ENCODE measurements around the gene RUNDC3A. TPM values are rescaled to one million over a fixed set of nuclear protein-coding genes. Genes with fewer than 3 reads are reported as not detected.

RUNDC3A gene
- polyA plus RNA-seq, 3 donors = 2.7 to 3.0 (median 2.8) TPM

DNA sequence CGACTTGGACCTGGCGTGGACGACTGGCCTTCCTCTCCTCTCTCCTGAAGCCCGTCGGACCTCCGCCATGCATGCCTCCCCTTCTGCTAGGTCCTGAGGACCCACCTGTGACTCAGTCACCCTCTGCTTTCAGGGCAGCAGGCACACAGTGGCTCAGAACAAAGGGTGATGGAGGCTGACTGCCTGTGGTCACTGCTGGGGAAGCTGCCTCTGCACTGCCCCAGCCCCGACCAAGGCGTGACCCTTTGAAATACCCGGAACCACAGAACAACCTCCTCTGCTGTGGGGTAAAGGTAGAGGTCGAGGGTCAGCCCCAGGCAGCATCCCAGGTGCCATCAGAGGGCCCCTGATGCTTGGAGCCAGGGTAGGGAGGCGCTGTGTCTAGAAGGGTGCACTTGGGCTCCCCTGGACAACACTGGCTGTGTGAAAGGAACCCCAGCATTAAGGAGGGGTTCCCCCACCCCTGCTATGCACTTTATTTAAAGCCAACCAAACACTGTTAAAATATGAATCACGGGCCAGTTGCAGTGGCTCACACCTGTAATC lies 27.9 kb upstream of the RUNDC3A start:
- DNase-seq (ENCODE audit: extremely low read depth in 1 of 11, low read depth in 9 of 11, low spot score in 4 of 11) = no peak

DNA sequence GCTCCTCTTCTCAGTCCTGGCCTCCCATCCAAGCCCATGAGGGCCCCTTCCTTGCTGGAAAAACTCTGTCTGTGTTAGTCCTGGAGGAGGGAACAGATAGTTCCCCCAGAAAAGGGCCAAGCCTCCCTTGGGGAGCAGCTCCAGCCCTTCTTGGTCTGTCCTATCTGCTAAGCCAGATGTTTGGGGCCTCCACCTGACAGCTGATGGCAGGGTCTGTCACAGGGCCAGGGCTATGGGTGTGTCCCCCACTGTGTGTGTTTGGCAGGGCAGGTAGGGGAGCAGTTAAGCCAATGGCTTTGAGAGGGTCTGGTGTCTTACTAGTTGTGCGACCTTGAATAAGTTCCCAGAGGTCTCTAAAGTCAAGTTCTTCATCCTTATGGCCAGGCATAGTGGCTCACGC lies 26.8 kb upstream of the RUNDC3A start:
- no peak for DNase-seq (ENCODE audit: extremely low read depth in 1 of 11, low read depth in 9 of 11, low spot score in 4 of 11)

DNA sequence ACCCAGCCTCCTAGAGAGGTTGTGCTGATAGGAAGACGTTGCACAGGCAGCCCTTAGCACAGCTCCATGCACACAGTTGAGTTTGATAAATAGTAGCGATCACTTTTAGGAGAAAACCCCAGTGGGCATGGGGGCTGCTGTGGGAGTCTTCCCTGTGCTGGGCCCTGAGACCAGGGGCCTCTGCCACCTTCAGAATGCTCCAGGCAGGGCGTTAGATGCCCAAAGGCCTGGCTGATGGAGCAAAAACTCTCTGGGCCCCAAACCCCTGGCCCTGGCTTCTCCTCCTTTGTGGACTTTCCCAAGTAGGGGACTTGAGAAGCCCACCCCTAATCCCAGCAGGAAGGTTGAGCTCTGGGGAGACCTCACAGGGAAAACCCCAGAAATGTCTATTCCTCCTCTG lies 26.1 kb upstream of the RUNDC3A start:
- DNase-seq (ENCODE audit: extremely low read depth in 1 of 11, low read depth in 9 of 11, low spot score in 4 of 11) = no peak

DNA sequence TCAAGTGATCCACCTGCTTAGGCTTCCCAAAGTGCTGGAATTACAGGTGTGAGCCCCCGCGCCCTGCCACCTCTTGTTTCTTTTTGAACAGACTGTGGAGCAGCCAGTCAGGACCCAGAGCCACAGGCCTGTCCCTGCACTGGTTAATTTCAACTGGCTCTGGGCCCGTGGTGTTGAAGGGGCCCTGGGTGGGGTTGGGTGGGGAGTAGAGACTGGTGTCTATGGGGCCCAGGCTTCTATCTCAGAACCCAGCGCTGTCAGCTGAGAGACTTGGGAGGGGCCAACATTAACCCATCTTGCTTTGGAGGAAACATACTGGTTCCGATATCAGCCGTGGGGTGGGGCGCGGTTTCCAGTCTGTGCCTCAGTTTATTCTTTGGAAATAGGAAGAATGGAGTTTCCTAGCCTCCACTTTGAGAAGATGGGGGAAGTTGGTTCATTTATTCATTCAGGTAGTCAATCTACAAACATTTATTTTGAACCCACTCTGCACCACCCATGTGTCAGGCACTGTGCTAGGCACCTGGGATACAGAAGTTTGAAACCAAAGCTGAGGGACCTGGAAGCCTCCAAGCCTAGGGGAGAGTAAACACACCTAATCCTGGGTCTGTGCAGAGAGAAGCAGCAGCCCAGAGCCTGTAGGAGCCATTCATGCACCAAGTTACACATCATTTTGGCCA lies 24.9 kb upstream of the RUNDC3A start:
- DNase-seq (ENCODE audit: extremely low read depth in 1 of 11, low read depth in 9 of 11, low spot score in 4 of 11) = no peak

DNA sequence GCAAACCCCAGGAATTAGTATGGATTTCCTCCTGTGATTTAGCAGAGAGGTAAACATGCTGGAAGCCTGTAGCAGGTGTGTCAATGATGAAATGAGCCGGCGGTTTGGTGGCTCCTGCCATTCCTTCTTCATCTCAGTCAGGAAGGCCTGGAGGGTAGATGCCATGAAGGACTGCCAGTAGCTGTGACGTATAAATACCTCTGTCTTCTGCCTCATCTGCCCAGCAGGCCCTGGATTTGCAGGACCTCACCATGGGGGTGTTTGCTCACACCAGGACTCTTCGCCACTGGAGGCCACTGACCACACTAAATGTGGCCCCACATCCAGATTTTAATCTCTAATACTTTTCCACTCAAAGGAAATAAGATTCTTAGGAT lies 24.4 kb upstream of the RUNDC3A start:
- DNase-seq (ENCODE audit: extremely low read depth in 1 of 11, low read depth in 9 of 11, low spot score in 4 of 11) = no peak

DNA sequence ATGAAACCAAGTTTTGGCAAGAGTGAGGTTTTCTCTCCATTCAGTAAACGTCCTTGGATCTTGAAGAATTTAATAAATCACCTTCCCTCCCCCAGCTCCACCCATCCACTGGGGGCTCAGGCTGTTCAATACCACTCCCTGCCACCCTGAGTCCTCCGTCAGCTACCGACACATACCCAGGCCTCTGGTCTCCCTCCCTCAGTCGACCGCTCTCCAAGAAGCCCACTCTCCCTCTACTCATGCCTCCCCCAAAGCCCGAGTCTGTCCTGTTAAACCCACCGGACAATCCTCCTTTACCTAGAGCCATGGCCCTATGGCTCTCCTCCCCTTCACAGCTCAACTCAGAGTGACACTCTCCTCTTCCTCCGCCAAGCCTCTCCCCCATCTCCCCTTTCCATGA lies 20.8 kb upstream of the RUNDC3A start:
- DNase-seq (ENCODE audit: extremely low read depth in 1 of 11, low read depth in 9 of 11, low spot score in 4 of 11) = no peak

DNA sequence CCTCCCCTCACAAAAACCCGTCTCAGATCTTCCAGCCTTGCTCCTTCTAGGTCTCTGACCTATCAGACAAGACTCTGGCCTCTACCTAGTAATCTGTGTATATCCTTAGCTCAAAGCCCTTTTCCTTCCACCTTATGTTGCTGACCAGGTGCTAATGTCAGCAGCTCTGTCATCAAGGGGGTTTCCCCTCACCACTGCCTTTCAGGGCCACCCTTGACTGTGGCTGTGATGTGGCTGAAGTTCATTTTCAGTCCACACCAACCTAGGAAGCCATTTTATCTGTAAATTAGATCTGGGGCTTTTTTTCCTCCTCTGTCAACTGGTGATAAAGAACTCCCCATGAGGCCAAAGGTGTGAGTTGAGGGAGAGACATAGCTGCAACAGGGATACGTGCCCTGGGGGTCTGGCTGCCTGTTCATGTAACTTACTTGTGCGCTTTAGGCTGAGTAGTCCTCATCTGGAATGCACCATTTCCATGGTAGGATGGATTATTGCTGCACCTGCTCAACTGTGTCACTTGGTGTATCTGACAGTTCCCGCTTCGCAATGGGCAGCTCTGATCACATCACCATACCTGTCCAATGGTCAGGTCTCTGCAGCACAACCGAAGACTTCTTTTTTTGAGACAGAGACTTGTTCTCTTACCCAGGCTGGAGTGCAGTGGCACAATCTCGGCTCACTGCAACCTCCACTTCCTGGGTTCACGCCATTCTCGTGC lies 14.7 kb upstream of the RUNDC3A start:
- no peak for DNase-seq (ENCODE audit: extremely low read depth in 1 of 11, low read depth in 9 of 11, low spot score in 4 of 11)

DNA sequence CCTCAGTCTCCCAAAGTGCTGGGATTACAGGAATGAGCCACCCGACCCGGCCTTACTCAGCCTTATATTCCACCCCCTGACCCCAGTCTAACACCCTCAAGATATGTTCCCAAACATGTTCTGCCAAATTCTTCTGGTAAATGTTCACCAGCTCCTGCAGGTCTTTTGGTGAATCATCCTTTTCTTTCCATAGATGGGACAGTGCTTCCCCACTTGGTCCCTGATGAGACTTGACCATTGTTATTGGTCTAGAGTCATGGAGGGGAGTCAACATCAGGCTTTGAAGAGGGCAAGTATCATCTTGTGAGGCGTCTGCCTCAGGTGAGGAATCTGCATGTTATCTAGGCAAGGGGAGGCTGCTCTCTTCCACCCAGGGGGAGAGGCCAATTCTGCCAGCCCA lies 10.4 kb upstream of the RUNDC3A start:
- DNase-seq (ENCODE audit: extremely low read depth in 1 of 11, low read depth in 9 of 11, low spot score in 4 of 11) = no peak

DNA sequence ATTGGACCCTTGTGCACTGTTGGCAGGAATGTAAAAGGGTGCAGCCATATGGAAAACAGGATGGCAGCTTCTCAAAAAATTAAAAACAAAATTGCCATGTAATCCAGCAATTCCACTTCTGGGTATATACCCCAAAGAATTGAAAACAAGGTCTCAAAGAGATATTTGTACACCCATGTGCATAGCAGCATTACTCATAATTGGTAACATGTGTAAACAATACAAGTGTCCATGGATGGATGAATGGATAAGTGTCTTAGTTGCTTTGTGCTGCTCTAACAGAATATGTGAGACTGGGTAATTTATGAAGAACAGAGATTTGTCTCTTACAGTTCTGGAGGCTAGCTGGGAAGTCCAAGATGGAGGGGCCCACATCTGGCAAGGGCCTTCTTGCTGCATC lies 3.8 kb upstream of the RUNDC3A start:
- DNase-seq (ENCODE audit: extremely low read depth in 1 of 11, low read depth in 9 of 11, low spot score in 4 of 11) = no peak

DNA sequence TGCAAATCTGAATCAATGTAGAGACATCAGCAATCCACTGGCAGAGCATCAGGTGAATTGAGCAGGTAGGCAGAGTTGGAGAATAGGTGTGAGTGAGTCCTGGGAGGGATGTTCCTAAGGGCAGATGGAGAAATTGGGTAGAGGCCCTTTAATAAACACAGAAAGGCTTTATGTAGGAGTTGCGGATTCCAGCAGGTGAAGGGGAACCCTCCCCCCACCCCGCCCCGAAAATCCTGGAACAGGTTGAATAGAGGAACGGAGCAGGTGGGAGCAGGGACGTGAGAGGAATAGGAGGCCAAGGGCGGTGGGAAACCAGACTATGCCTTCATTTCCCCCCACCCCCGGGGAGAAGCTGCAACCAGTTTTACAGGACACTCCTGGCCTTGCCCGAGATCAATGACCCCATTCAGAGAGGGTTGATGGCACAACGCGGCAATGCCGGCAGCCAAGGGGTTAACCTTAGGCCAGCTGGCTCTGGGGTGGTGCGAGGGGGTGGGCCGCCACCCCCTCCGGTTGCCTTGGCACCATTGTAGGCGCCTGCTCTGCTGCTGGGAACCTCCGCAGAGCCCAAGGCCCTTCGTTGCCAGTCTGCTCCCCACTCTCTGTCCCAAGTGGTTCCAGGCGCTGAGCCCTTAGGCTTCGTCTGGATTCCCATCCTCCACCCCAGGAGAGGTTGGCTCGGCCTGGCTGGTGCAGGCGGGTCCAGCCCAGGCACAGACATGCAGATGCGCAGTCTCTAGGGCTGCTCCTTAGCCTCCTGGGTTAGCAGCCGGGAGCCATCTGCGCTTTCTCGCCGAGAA lies 814 bp upstream of the RUNDC3A start:
- DNase-seq (ENCODE audit: extremely low read depth in 1 of 11, low read depth in 9 of 11, low spot score in 4 of 11) = no peak

DNA sequence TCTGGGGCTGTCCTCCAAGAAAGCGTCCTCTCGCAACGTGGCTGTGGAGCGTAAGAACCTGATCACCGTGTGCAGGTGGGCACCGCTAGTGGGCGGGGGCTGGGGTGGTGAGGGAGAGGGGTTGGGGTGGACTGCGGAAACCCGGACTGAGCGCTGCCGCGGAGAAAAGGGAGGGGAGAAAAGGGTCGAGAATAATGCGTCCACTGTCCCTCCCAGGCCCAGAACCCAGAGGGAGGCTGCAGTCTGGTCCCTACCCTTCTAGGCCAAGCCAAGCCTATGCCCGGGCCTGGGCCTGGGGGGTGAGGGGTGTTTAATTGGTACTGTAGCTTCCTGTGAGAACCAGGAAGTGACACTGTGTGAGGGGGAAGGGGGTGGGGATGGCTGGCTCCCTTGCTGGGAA lies 464 bp downstream of the RUNDC3A start:
- DNase-seq (ENCODE audit: extremely low read depth in 1 of 11, low read depth in 9 of 11, low spot score in 4 of 11) = no peak

DNA sequence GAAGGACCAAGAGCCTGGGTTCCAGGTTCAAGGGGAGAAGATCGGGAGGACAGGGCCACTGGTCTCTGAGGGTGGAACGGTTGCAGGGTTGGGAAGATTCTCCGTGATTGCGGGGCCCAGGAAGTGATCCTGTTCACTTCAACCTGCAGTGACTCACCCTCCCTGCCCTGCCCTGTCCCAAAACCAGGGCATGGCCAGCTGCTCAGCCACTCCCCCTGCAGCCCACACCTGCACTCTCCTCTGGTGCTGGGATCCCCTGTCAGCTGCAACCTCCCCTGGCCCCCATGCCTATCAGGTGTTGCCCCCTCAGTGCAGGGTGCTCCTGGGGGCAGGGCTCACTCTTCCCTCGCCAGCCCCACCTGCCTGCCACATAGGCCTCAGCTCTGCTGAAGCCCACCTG lies 1.1 kb downstream of the RUNDC3A start:
- DNase-seq (ENCODE audit: extremely low read depth in 1 of 11, low read depth in 9 of 11, low spot score in 4 of 11) = no peak

DNA sequence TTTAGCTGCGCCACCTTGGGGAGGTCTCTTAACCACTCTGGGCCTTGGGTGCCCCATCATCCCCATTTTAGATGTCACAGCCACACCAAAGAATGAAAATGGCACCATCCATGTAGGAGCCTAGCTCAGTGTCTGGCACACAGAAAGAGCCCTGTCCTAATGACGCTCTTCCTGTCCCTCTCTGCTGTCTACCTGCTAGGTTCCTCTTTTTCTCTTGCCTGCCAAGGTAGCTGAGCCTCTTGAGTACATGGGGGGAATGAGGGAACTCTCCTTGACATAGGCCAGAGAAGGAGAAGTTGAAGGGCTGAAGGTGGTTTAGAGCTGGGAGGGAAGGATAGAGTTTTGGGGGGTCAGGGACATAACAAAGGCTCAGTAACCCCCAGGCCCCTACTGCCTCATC lies 1.8 kb downstream of the RUNDC3A start:
- no peak for DNase-seq (ENCODE audit: extremely low read depth in 1 of 11, low read depth in 9 of 11, low spot score in 4 of 11)

DNA sequence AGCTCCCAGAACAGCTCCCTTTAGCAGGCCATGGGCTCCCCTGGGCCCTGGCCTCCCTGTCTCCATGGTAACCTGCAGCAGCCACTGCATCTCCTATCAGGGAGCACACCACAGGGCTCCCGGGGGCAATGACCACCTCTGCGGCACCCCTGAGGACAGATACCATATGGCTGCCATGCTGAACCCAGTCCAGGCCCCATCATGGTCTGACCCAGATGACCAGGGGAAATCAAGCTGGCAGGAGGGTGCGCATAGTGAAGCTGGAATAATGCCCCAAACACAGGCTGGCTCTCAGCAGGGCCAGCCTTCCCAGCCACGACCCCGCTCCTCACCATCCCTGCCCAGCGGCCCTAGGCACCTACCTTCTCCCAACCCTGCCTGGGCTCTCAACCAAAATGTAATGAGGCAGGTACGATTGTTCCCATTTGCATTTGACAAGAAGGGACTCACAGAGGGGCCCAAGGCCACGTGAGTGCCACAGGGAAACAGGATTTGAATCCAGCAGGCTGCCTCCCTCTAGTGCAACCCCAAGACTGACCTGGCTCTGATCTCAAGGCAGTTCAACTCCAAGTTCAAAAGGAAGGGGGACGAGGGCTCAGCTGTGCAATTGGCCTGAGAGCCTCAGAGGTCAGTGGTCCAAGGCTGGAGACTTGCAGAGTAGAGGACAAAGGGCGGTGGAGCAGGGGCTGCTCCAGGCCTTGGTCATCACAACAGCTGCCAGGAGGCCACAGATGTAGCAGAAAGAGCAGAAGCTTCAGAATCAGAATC lies 2.4 kb downstream of the RUNDC3A start:
- no peak for DNase-seq (ENCODE audit: extremely low read depth in 1 of 11, low read depth in 9 of 11, low spot score in 4 of 11)

DNA sequence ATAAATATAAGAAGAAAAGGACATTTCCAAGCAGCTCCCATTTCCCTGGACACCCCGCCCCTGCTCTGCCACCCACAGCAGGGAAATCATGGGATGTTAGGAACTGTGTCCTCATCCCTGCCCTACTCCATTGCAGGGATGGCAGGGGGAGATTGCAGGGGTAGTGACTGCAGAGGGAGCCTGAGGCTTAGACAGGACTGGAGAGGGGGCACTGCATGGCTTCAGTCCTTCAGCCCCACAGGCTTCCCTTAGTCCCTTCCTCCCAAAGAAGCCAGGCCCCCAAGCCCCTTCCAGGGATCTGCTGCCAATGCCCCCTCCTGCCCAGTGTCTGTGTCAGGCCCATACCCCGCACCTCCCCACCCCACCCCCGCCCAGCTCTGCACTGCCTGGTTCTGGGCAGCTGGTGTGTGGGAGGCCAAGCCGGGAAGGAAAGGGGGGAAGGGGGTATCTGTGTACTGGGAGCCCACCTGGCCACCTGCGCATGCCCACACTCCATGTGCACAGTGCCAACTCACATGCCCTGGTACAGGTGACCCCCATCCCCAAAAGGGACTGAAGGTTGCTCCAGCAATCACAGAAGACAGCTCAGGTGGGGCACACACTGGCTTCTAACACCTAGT lies 3.3 kb downstream of the RUNDC3A start:
- DNase-seq (ENCODE audit: extremely low read depth in 1 of 11, low read depth in 9 of 11, low spot score in 4 of 11) = no peak

DNA sequence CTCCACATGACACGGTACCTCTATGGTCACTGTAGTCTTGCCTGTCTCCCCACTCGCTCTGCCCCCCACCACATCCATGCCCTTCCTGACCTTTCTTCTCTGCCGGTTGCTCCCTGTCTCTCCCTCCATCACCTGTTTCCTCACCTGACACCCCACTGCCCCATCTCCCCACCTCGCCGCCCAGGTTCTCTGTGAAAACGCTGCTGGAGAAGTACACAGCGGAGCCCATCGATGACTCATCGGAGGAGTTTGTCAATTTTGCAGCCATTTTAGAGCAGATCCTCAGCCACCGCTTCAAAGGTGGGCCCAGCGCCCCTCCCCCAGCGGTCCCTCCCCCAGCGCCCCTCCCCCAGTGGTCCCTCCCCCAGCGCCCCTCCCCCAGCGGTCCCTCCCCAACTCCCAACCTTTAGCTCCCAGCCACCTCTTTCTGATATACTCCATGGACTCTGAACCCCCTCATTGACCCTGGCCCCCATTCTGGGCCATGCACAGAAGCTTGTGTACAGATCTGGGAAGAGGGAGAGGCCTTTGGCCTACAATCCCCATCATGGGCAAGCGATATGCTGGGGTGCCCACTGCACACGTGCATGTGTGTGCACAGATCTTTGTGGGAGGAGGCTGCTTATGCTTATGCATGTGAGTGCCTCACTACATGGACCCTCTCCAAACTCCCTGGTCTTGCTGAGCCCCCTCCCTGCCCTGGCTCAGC lies 4.1 kb downstream of the RUNDC3A start:
- DNase-seq (ENCODE audit: extremely low read depth in 1 of 11, low read depth in 9 of 11, low spot score in 4 of 11) = no peak

DNA sequence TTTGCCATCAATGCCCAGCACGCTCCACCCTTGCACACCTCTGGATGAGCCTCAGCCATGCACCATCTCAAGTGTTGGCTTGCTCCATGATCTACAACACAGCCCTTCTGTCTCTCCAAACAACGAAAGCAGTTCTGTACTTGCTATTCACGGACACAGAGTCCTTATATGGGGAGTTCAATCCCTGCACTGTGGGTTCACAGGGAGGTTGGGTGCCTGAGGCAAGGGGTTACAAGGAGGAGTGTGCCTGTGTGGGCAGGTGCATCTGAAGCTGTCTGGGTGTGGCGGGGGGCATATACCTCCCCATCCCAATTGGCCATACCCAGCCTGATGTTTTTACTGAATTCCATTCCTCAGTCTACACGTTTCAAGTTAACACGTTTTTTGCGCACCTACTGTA lies 5.6 kb downstream of the RUNDC3A start:
- DNase-seq (ENCODE audit: extremely low read depth in 1 of 11, low read depth in 9 of 11, low spot score in 4 of 11) = no peak

DNA sequence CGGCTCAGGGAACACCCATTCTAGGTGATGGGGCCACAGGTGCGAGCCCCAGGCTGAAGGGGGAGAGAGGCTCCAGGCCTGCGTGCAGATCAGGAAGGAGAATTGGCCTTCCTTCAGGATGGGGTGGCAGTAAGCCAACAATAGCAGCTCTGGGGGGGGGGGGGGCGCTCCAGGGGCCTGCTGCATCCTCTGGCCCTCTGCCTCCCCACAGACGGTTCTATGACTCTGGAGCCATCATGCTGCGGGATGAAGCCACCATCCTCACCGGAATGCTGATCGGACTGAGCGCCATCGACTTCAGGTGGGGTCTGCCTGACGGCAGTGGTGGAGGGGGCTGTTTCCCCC lies 6.1 kb downstream of the RUNDC3A start:
- DNase-seq (ENCODE audit: extremely low read depth in 1 of 11, low read depth in 9 of 11, low spot score in 4 of 11) = no peak

All from renal cortex interstitium (tissue), 11 donors.